ENCODE measurements around the gene AFG1L.
"Not testable (repeated sequence)": the region's sequence is repeated elsewhere in the genome, so short reads cannot be mapped to it uniquely, and the experiment has no call there.

AFG1L gene

GRCh38 chr6:108291091-108291490 lies 3.8 kb upstream of the AFG1L start:
- DNase-seq, result no peak

- not testable (repeated sequence) for DNase-seq
These were observed 2.3 kb upstream of the AFG1L start for GRCh38 chr6:108292561-108292960.

GRCh38 chr6:108293527-108294296 lies 1.1 kb upstream of the AFG1L start:
- DNase-seq, result no peak

GRCh38 chr6:108294297-108294726 lies 542 bp upstream of the AFG1L start:
- no peak for DNase-seq

GRCh38 chr6:108295676-108296075 lies 822 bp downstream of the AFG1L start:
- no peak for DNase-seq

GRCh38 chr6:108302386-108302785 lies 7.5 kb downstream of the AFG1L start:
- no peak for DNase-seq

- DNase-seq, result no peak
These were observed 9.8 kb downstream of the AFG1L start for GRCh38 chr6:108304646-108305045.

GRCh38 chr6:108308641-108309040 lies 13.8 kb downstream of the AFG1L start:
- not testable (repeated sequence) for DNase-seq

- DNase-seq, result no peak
These were observed 15.0 kb downstream of the AFG1L start for GRCh38 chr6:108309844-108310243.

GRCh38 chr6:108312605-108313004 lies 17.8 kb downstream of the AFG1L start:
- no peak for DNase-seq

- no peak for DNase-seq
These were observed 26.4 kb downstream of the AFG1L start for GRCh38 chr6:108321253-108321747.

GRCh38 chr6:108322728-108323127 lies 27.9 kb downstream of the AFG1L start:
- DNase-seq, result no peak

- DNase-seq, result no peak
These were observed 29.0 kb downstream of the AFG1L start for GRCh38 chr6:108323710-108324466.

GRCh38 chr6:108330221-108330785 lies 35.4 kb downstream of the AFG1L start:
- DNase-seq, result not testable (repeated sequence)

GRCh38 chr6:108330806-108331205 lies 36.0 kb downstream of the AFG1L start:
- DNase-seq, result no peak

GRCh38 chr6:108331982-108332381 lies 37.1 kb downstream of the AFG1L start:
- no peak for DNase-seq

- DNase-seq, result no peak
These were observed 42.1 kb downstream of the AFG1L start for GRCh38 chr6:108336971-108337370.

GRCh38 chr6:108337721-108338120 lies 42.9 kb downstream of the AFG1L start:
- no peak for DNase-seq

GRCh38 chr6:108341372-108341771 lies 46.5 kb downstream of the AFG1L start:
- no peak for DNase-seq

- DNase-seq, result no peak
These were observed 49.0 kb downstream of the AFG1L start for GRCh38 chr6:108343894-108344293.

- DNase-seq, result no peak
These were observed 53.9 kb downstream of the AFG1L start for GRCh38 chr6:108348655-108349349.

- no peak for DNase-seq
These were observed 55.7 kb downstream of the AFG1L start for GRCh38 chr6:108350528-108350927.

GRCh38 chr6:108353853-108354252 lies 59.0 kb downstream of the AFG1L start:
- no peak for DNase-seq

Data from activated CD4-positive, alpha-beta T cell treated with anti-CD3 and anti-CD28 coated beads for 1 hour (primary cell).